NAMALWA (cell line): ENCODE results near the gene SRSF7.
"Not testable (repeated sequence)": the region's sequence is repeated elsewhere in the genome, so short reads cannot be mapped to it uniquely, and the experiment has no call there.

ENCODE experiments used
- DNase-seq: peaks from one replicate; pipeline ENCODE4 v3.0.0-alpha.2; 2015; ENCODE audit warnings: low spot score

SRSF7 gene

GRCh38 chr2:38750891-38751595 is at the start of gene SRSF7:
Gene SRSF7, minus strand, starts transcription at chr2:38751361. Its CDS starts 105 bp downstream, at chr2:38751256.
- DNase-seq: peak; percentile 98

DNA sequence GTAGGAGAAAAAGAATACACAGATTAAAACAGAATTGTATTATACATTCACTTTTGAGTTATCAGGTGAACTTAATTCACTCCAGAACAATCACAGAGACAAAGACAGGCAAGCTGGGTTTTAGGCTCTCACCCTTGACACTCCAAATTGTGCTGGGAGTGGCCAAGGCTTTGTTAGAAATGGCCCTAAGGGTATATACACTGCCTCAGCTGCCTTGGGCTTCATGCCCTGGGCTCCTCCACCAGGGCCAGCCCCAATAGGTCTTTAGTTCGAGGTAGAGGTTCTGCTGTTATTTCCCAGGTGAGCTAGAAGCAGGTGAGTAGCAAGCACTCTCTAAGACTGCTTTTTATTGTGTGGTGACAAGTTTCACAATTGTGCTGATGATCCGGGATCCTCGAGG is 46.8 kb upstream of the SRSF7 start:
- no peak for DNase-seq

- DNase-seq: no peak
These were observed 46.1 kb upstream of the SRSF7 start for GRCh38 chr2:38797250-38797676.

DNA sequence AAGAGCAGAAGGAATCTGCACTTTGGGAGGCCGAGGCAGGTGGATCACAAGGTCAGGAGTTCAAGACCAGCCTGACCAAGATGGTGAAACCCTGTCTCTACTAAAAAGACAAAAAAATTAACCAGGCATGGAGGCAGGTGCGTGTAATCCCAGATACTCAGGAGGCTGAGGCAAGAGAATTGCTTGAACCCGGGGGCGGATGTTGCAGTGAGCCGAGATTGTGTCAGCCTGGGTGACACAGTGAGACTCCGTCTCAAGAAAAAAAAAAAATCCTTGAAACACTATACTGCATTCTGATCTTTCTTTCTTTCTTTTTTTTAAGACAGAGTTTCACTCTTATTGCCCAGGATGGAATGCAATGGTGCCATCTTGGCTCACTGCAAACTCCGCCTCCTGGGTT is 43.9 kb upstream of the SRSF7 start:
- DNase-seq: not testable (repeated sequence)

- no peak for DNase-seq
These were observed 43.2 kb upstream of the SRSF7 start for GRCh38 chr2:38794235-38794946.

- DNase-seq: no peak
These were observed 42.4 kb upstream of the SRSF7 start for GRCh38 chr2:38793511-38793910.

DNA sequence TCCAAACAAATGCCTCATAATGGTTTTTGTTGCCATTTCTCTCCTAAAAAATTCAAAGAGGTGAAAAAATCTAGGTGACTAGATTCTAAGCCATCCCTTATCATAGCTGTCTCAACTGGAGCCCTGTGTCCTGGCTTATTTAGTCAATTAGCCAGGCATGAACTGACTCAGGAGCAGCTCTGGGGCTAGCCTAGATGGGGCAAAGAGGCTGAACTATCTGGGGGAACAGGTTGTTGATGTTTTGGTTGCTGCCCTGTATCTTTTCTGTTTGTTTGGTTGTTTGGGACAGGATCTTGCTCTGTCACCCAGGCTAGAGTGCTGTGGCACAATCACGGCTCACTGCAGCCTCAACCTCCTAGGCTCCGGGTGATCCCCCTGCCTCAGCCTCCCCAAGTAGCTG is 41.6 kb upstream of the SRSF7 start:
- no peak for DNase-seq

- DNase-seq: not testable (repeated sequence)
These were observed 41.2 kb upstream of the SRSF7 start for GRCh38 chr2:38792321-38792720.

GRCh38 chr2:38791744-38792143 is 40.6 kb upstream of the SRSF7 start:
- no peak for DNase-seq

- no peak for DNase-seq
These were observed 38.5 kb upstream of the SRSF7 start for GRCh38 chr2:38789691-38790090.

DNA sequence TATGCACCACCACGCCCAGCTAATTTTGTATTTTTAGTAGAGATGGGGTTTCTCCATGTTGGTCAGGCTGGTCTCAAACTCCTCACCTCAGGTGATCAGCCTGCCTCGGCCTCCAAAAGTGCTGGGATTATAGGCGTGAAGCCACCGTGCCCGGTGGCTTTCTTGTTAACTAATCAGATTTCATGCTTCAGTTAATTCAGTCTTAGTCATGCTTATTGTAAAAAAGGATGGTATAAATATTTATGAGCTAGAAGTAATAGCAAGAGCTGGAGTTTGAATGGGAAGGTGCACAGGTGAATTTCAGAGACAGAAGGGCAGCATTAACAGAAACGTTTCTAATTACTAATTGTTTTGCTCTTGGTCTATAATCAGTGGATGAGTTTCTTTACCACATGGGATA is 37.1 kb upstream of the SRSF7 start:
- no peak for DNase-seq

GRCh38 chr2:38783586-38783985 is 32.4 kb upstream of the SRSF7 start:
- DNase-seq: no peak

GRCh38 chr2:38778687-38779082 is 27.5 kb upstream of the SRSF7 start:
- peak; percentile 23 for DNase-seq

- DNase-seq: no peak
These were observed 25.4 kb upstream of the SRSF7 start for GRCh38 chr2:38776531-38776930.

- DNase-seq: no peak
These were observed 24.7 kb upstream of the SRSF7 start for GRCh38 chr2:38775921-38776225.

DNA sequence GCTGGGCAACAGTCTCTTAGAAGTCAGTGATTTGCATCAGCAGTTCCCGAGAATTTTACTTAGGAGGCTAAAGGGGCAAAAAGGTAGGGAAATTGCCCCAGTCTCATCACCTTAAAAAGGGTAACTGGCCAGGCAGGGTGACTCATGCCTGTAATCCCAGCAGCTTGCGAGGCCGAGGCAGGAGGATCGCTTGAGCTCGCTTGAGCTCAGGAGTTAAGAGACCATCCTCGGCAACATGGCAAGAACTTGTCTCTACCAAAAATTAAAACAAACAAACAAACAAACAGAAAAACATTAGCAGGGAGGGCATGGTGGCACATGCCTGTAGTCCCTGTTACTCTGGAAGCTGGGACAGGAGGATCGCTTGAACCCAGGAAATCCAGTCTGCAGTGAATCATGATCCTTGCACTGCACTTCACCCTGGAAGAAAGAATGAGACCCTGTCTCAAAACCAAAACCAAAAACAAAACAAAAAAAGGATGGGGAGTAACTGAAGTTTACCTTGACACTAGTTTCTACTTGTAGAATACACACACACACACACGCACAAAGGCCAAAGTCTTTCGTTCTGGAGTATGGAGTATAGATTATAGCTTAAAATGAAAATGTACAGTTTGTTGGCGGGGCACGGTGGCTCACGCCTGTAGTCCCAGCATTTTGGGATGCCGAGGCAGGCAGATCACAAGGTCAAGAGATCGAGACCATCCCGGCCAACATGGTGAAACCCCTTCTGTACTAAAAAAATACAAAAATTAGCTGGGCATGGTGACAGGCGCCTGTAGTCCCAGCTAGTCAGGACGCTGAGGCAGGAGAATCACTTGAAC is 24.1 kb upstream of the SRSF7 start:
- no peak for DNase-seq

- no peak for DNase-seq
These were observed 20.5 kb upstream of the SRSF7 start for GRCh38 chr2:38771632-38772031.

GRCh38 chr2:38765551-38765950 is 14.4 kb upstream of the SRSF7 start:
- no peak for DNase-seq

- no peak for DNase-seq
These were observed 14.0 kb upstream of the SRSF7 start for GRCh38 chr2:38765149-38765548.

- DNase-seq: no peak
These were observed 12.6 kb upstream of the SRSF7 start for GRCh38 chr2:38763728-38764127.

DNA sequence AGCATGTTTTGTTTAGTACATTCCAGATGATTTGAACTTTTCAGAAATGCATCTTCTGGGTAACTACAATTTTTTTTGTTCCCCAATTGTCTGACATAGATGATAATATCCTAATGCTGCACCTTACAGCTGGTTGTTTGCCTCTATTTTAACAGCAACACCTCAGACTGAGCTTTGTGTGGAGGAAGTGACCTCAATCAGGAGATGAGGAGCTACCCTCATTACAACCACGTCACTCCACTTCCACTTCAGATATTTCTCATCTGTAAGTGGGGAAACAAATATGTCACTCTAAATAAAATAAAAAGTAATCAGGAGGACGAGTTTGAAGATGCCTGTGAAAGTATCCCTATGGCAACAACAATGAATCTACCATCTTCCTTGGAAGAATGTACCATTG is 12.1 kb upstream of the SRSF7 start:
- DNase-seq: no peak

- DNase-seq: not testable (repeated sequence)
These were observed 4.7 kb upstream of the SRSF7 start for GRCh38 chr2:38755891-38756290.

DNA sequence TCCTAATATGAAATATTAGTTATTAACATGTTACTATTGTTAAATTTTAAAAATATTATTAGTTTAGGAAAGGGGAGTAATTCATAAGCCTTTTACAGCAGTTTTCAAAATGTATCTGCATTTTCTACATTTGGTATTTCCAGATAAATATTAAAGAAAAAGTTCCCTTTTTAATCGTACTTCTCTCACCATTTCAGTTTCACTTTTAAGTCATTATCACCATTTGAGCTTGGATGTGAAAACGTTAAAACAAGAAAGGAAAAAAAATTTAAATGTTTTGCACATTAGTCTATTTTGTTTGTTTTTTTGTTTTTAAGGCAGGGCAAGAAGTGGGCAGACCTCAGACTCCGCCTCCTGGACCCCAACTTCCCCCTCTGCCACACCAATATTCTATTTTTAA is 3.3 kb upstream of the SRSF7 start:
- peak; percentile 22 for DNase-seq
